Mononuclear cell (primary cell): ENCODE measurements around the gene DAZ2. TPM values are rescaled to one million over a fixed set of nuclear protein-coding genes. Genes with fewer than 3 reads are reported as not detected.
"Not testable (repeated sequence)": the region's sequence is repeated elsewhere in the genome, so short reads cannot be mapped to it uniquely, and the experiment has no call there.

Experiments
- H3K27me3 ChIP-seq: 2 replicates; pipeline ENCODE4 v1.6.0; 2011; ENCODE audit warnings: low read length, control low read depth; ENCODE audit not compliant: insufficient read depth
- H3K4me1 ChIP-seq: 2 replicates; pipeline ENCODE4 v1.5.1; 2011; ENCODE audit warnings: mild to moderate bottlenecking, low read length, control low read depth; ENCODE audit not compliant: insufficient read depth
- H3K4me3 ChIP-seq: 2 replicates; pipeline ENCODE4 v1.5.1; 2011; ENCODE audit warnings: mild to moderate bottlenecking, low read length, moderate library complexity
- H3K9me3 ChIP-seq: 2 replicates; pipeline ENCODE4 v1.5.1; 2011; ENCODE audit warnings: low read depth, mild to moderate bottlenecking, control low read depth, low read length
- total RNA-seq: library from RNA; depleted of rRNA; stranded (reverse); fragments of >200 nt; gene quantifications from one replicate; pipeline ENCODE4 v1.2.3, GENCODE V29; 2012

Gene DAZ2, protein sequence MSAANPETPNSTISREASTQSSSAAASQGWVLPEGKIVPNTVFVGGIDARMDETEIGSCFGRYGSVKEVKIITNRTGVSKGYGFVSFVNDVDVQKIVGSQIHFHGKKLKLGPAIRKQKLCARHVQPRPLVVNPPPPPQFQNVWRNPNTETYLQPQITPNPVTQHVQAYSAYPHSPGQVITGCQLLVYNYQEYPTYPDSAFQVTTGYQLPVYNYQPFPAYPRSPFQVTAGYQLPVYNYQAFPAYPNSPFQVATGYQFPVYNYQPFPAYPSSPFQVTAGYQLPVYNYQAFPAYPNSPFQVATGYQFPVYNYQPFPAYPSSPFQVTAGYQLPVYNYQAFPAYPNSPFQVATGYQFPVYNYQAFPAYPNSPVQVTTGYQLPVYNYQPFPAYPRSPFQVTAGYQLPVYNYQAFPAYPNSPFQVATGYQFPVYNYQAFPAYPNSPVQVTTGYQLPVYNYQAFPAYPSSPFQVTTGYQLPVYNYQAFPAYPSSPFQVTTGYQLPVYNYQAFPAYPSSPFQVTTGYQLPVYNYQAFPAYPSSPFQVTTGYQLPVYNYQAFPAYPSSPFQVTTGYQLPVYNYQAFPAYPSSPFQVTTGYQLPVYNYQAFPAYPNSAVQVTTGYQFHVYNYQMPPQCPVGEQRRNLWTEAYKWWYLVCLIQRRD
- not detected for total RNA-seq

DNA sequence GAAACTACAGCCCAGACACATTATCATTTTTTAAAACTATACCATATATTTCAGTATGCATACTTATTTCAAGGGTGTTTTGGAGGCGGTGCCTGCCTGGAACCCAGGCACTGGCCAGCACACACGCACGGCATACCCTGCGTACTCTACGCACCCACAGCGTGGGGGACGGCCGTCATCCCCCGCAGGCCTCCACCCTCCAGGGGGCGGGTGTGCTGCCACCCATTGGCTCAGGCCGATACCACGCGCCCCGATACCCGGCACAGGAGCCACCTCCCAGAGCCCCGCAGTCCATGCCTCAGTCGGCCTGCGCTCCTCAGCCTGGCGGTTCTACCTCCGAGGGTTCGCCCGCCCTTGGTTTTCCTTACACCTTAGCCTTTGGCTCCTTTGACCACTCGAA is at the start of gene DAZ2:
TSS of gene DAZ2 (plus strand) at position 301 of the 400 bp plus-strand sequence. CDS start 208 bp downstream, outside the sequence.
- not testable (repeated sequence) for H3K27me3 ChIP-seq, H3K9me3 ChIP-seq, H3K4me1 ChIP-seq, H3K4me3 ChIP-seq

DNA sequence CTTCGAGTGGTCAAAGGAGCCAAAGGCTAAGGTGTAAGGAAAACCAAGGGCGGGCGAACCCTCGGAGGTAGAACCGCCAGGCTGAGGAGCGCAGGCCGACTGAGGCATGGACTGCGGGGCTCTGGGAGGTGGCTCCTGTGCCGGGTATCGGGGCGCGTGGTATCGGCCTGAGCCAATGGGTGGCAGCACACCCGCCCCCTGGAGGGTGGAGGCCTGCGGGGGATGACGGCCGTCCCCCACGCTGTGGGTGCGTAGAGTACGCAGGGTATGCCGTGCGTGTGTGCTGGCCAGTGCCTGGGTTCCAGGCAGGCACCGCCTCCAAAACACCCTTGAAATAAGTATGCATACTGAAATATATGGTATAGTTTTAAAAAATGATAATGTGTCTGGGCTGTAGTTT is 20.4 kb upstream of the DAZ2 start, which contains the start of gene DAZ1:
TSS of gene DAZ1 (minus strand) at position 101 of the 400 bp plus-strand sequence. CDS start 208 bp downstream, outside the sequence.
- H3K4me1 ChIP-seq, H3K9me3 ChIP-seq, H3K4me3 ChIP-seq, H3K27me3 ChIP-seq: not testable (repeated sequence)

DNA sequence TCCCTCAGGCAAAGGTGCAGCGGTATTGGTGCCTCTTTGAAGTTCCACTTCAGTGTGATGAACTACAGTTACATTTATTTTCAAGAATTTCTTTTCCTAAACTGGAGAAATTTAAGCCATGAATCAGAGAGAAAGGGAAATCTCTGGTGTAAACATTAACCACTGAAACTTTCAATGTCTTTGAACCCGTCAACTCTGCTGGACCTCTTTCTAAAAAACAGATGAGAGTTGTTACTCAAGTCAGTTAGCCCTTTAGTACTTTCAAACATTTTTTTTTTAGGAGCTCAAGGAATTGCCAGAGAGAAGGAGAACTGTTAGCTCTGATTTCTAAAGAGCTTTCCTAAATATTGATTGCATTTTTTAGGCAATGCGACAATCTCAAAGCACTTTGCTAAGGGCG is 11.9 kb upstream of the DAZ2 start:
- H3K27me3 ChIP-seq, H3K9me3 ChIP-seq, H3K4me3 ChIP-seq, H3K4me1 ChIP-seq: not testable (repeated sequence)

DNA sequence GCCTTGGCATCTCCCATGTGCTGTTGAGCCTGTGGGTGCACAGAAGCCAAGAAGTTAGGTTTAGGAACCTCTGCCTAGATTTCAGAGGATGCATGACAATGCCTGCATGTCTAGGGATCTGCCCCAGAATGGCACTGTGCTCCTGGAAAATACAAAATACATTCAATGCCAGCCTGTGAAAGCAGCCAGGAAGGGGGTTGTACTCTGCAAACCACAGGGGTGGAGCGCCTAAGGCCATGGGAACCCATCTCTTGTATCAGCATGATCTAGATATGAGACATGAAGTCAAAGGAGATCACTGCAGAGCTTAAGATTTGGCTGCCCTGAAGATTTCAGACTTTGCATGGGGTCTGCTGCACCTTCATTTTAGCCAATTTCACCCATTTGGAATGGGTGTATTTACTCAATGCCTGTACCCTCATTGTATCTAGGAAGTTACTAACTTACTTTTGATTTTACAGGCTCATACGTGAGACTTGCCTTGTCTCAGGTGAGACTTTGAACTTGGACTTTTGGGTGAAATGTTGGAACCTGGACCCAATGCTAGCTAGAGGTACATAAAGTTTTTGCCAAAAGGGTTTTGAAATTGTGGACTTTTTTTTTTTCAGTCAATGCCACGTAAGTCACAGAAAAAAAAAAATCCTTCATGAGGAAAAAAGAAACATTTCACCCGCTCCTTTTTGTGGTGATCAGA is 9.4 kb upstream of the DAZ2 start:
- not testable (repeated sequence) for H3K4me3 ChIP-seq, H3K27me3 ChIP-seq, H3K4me1 ChIP-seq, H3K9me3 ChIP-seq

DNA sequence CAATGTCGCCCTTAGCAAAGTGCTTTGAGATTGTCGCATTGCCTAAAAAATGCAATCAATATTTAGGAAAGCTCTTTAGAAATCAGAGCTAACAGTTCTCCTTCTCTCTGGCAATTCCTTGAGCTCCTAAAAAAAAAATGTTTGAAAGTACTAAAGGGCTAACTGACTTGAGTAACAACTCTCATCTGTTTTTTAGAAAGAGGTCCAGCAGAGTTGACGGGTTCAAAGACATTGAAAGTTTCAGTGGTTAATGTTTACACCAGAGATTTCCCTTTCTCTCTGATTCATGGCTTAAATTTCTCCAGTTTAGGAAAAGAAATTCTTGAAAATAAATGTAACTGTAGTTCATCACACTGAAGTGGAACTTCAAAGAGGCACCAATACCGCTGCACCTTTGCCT is 8.7 kb upstream of the DAZ2 start:
- H3K4me1 ChIP-seq, H3K9me3 ChIP-seq, H3K27me3 ChIP-seq, H3K4me3 ChIP-seq: not testable (repeated sequence)

Other genes with a start within 250 kb of the DAZ2 start
- not detected for gene BPY2, start 235.3 kb upstream of the DAZ2 start, total RNA-seq
- not detected for gene DAZ1, start 20.5 kb upstream of the DAZ2 start, total RNA-seq